HL-60 (cell line): ENCODE measurements around the gene CSTF1.

ENCODE experiments used
- DNase-seq, 2 experiments: peaks; one replicate each; pipeline ENCODE4 v3.0.0-alpha.2; 2010 to 2020; ENCODE audit warnings: low read depth in 1 of 2, low spot score in 1 of 2
- H3K27ac ChIP-seq: fragments of 250-450 bp; sonication (Bioruptor Pico); replicated peaks from 2 replicates; pipeline ENCODE4 v1.5.1; 2020; ENCODE audit warnings: mild to moderate bottlenecking, moderate library complexity
- H3K27me3 ChIP-seq: fragments of 250-450 bp; sonication (Bioruptor Pico); 2 replicates; pipeline ENCODE4 v1.5.1; 2021; ENCODE audit warnings: mild to moderate bottlenecking, moderate library complexity; ENCODE audit not compliant: insufficient read depth, poor library complexity, severe bottlenecking
- H3K4me3 ChIP-seq: replicated peaks from 2 replicates; pipeline ENCODE4 v1.5.1; 2011; ENCODE audit warnings: mild to moderate bottlenecking, control low read depth, low read length; ENCODE audit not compliant: insufficient read depth
- GABPA ChIP-seq: IDR thresholded peaks from 2 replicates; pipeline ENCODE4 v1.6.1; 2012; ENCODE audit warnings: low read depth
- POLR2AphosphoS5 ChIP-seq: IDR thresholded peaks from 2 replicates; pipeline ENCODE4 v1.6.1; 2012; ENCODE audit warnings: low read depth
- SPI1 ChIP-seq: IDR thresholded peaks from 2 replicates; pipeline ENCODE4 v1.6.1; 2012; ENCODE audit warnings: low read depth, mild to moderate bottlenecking, borderline replicate concordance
- TF ChIP-seq, protein P1 (sequence below): IDR thresholded peaks from one replicate; pipeline ENCODE4 v1.5.1; 2011; ENCODE audit warnings: low read length, control low read depth, inconsistent platforms; ENCODE audit not compliant: insufficient read depth
- TF ChIP-seq, protein P2 (sequence below): IDR thresholded peaks from 2 replicates; pipeline ENCODE4 v1.6.1; 2012; ENCODE audit warnings: low read depth; ENCODE audit not compliant: insufficient replicate concordance

The CSTF1 gene

GRCh38 chr20:56429502-56429901 is 37.1 kb downstream of the CSTF1 start:
- no peak for DNase-seq
- Histone ChIP-seq H3K4me3 (peak overlapping the region; percentile 22), H3K27ac (peak overlapping the region; percentile 69), H3K27me3 (no peaks in the 10 kb centered on the region)
- TF ChIP-seq SPI1, result peak; percentile 16; the same call in 1 of the 2 replicates
- TF ChIP-seq, protein P1, sequence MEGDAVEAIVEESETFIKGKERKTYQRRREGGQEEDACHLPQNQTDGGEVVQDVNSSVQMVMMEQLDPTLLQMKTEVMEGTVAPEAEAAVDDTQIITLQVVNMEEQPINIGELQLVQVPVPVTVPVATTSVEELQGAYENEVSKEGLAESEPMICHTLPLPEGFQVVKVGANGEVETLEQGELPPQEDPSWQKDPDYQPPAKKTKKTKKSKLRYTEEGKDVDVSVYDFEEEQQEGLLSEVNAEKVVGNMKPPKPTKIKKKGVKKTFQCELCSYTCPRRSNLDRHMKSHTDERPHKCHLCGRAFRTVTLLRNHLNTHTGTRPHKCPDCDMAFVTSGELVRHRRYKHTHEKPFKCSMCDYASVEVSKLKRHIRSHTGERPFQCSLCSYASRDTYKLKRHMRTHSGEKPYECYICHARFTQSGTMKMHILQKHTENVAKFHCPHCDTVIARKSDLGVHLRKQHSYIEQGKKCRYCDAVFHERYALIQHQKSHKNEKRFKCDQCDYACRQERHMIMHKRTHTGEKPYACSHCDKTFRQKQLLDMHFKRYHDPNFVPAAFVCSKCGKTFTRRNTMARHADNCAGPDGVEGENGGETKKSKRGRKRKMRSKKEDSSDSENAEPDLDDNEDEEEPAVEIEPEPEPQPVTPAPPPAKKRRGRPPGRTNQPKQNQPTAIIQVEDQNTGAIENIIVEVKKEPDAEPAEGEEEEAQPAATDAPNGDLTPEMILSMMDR, result no peak

- Histone ChIP-seq H3K27ac (peak overlapping the region; percentile 69), H3K27me3 (no peaks in the 10 kb centered on the region), H3K4me3 (no peak overlapping the region)
- TF ChIP-seq, protein P2, sequence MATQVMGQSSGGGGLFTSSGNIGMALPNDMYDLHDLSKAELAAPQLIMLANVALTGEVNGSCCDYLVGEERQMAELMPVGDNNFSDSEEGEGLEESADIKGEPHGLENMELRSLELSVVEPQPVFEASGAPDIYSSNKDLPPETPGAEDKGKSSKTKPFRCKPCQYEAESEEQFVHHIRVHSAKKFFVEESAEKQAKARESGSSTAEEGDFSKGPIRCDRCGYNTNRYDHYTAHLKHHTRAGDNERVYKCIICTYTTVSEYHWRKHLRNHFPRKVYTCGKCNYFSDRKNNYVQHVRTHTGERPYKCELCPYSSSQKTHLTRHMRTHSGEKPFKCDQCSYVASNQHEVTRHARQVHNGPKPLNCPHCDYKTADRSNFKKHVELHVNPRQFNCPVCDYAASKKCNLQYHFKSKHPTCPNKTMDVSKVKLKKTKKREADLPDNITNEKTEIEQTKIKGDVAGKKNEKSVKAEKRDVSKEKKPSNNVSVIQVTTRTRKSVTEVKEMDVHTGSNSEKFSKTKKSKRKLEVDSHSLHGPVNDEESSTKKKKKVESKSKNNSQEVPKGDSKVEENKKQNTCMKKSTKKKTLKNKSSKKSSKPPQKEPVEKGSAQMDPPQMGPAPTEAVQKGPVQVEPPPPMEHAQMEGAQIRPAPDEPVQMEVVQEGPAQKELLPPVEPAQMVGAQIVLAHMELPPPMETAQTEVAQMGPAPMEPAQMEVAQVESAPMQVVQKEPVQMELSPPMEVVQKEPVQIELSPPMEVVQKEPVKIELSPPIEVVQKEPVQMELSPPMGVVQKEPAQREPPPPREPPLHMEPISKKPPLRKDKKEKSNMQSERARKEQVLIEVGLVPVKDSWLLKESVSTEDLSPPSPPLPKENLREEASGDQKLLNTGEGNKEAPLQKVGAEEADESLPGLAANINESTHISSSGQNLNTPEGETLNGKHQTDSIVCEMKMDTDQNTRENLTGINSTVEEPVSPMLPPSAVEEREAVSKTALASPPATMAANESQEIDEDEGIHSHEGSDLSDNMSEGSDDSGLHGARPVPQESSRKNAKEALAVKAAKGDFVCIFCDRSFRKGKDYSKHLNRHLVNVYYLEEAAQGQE, result no peak
- TF ChIP-seq GABPA, result no peak
- DNase-seq, result no peak
Measured at GRCh38 chr20:56429941-56430340, 37.5 kb downstream of the CSTF1 start.

DNA sequence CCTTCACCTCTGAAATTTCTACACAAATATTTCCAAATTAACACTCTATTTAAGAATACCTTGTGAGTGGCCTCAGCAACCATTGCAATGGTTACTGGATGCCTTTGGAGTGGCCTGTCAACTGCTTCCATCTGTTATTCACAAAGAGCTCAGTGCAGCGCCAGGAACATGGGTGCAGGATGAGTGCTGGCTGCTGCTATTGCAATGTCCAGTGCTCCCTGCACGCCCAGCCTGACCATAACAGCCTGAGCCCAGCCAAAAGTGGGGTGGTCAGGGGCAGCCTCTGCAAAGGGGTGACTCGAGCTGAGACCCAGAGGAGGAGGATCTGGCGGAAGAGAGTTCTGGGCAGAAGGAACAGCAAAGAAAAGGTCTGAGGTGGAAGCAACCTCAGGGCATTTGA is 38.0 kb downstream of the CSTF1 start:
- H3K4me3 ChIP-seq, result no peak overlapping the region
- no peak for DNase-seq
- peak overlapping the region; percentile 69 for H3K27ac ChIP-seq
- no peaks in the 10 kb centered on the region for H3K27me3 ChIP-seq
- TF ChIP-seq POLR2AphosphoS5 (no peak), SPI1 (no peak), GABPA (no peak)
- TF ChIP-seq, protein P1, result no peak
- TF ChIP-seq, protein P2, result no peak

- Histone ChIP-seq H3K27me3 (no peaks in the 10 kb centered on the region), H3K27ac (peak overlapping the region; percentile 69)
- TF ChIP-seq GABPA (no peak), POLR2AphosphoS5 (no peak)
Measured at GRCh38 chr20:56430957-56431356, 38.5 kb downstream of the CSTF1 start.

DNA sequence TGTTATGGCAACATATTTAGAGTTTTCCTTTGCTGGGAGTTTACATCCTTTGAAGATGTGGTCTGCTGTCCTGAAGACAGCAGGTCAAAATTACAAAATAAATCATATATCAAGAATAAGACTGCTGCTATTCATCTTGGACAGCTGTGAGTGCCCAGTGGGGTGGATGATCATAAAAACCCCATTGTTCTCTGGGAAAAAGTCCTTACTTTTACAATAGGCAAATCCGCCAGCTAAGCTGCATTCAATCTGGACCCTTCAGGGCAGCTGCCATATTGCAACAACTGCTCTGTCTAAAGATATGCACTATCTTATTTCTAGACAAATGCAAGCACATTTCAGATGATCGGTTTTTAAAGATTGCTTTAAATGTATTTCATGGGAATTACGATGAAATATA is 39.0 kb downstream of the CSTF1 start:
- no peak overlapping the region for H3K4me3 ChIP-seq
- no peak overlapping the region for H3K27ac ChIP-seq
- no peaks in the 10 kb centered on the region for H3K27me3 ChIP-seq
- no peak for DNase-seq
- TF ChIP-seq POLR2AphosphoS5 (no peak), GABPA (no peak), SPI1 (no peak)
- TF ChIP-seq, protein P1, result no peak
- TF ChIP-seq, protein P2, result no peak

More at GRCh38 chr20:56430957-56431356, 38.5 kb downstream of the CSTF1 start:
- no peak overlapping the region for H3K4me3 ChIP-seq
- DNase-seq, result no peak
